Stomach (tissue), 9 donors: ENCODE measurements around the gene ANKRD6. TPM values are rescaled to one million over a fixed set of nuclear protein-coding genes. Genes with fewer than 3 reads are reported as not detected.

Experiments
- DNase-seq, 2 donors: peaks; one replicate each; pipeline versions ENCODE4 v3.0.0 to v3.0.0-alpha.2; 2013 to 2019
- H3K27ac ChIP-seq, 5 donors: fragments of 200-600 bp in 4 of 5; sonication (generic) in 4 of 5; one replicate each; pipeline ENCODE4 v1.5.1; 2013 to 2019; ENCODE audit warnings: mild to moderate bottlenecking in 1 of 5, moderate library complexity in 1 of 5
- H3K27me3 ChIP-seq, 3 donors: fragments of 200-600 bp; sonication (generic); one replicate each; pipeline ENCODE4 v1.5.1; 2017 to 2019; ENCODE audit warnings: mixed run types in 1 of 3
- H3K36me3 ChIP-seq, 4 donors: fragments of 200-600 bp; sonication (generic); 1 replicate in 3 of 4; 2 replicates in 1 of 4; pipeline ENCODE4 v1.5.1; 2016 to 2019
- H3K4me1 ChIP-seq, 4 donors: fragments of 200-600 bp; sonication (generic); one replicate each; pipeline ENCODE4 v1.5.1; 2016 to 2019
- H3K4me3 ChIP-seq, 4 donors: fragments of 200-600 bp; sonication (generic) in 3 of 4; one replicate each; pipeline ENCODE4 v1.5.1; 2016 to 2019; ENCODE audit warnings: mild to moderate bottlenecking in 1 of 4
- H3K9me3 ChIP-seq, 4 donors: fragments of 200-600 bp; sonication (generic); one replicate each; pipeline ENCODE4 v1.5.1; 2016 to 2019
- EP300 ChIP-seq: sonication (generic); formaldehyde crosslinking; IDR thresholded peaks from one replicate; pipeline ENCODE4 v1.6.1; 2017; ENCODE audit warnings: antibody characterized with exemption
- POLR2A ChIP-seq, 4 donors: fragments of 450-650 bp; IDR thresholded peaks; one replicate each; pipeline ENCODE4 v1.6.1; 2016; ENCODE audit warnings: antibody characterized with exemption in 4 of 4, control low read depth in 2 of 4, mild to moderate bottlenecking in 1 of 4, moderate library complexity in 1 of 4
- POLR2AphosphoS5 ChIP-seq, 3 donors: sonication (generic); formaldehyde crosslinking; IDR thresholded peaks; one replicate each; pipeline ENCODE4 v1.6.1; 2016; ENCODE audit warnings: antibody characterized with exemption in 3 of 3
- WGBS, 5 donors: extraction: QIAGEN DNeasy Blood & Tissue Kit in 3 of 5; methylation state at CpG; one replicate each; pipeline versions ENCODE4 v1.1.5 to v1.1.7; 2013 to 2018; 5-methylcytosine and 5-hydroxymethylcytosine counted together
- intact Hi-C: fragments of 100-400 bp; cut with DNase I; formaldehyde crosslinking; loops from one replicate; pipeline ENCODE4 v1.15.1; 2023; ENCODE audit warnings: low total_unique reads
- polyA plus RNA-seq, 3 donors: library from polyadenylated mRNA; stranded (reverse); fragments of 200-250 nt; gene quantifications; one replicate each; pipeline ENCODE4 v1.2.3, GENCODE V29; 2013
- total RNA-seq, 5 donors: library from RNA; depleted of rRNA; stranded (reverse); fragments of >200 nt; gene quantifications; one replicate each; pipeline versions ENCODE4 v1.1.0 to v1.2.3, GENCODE V29; 2014 to 2016
- TF ChIP-seq, protein P1 (sequence below), 7 experiments: fragments of 450-650 bp in 4 of 7; fragments of 200-600 bp in 3 of 7; sonication (generic) in 3 of 7; IDR thresholded peaks; one replicate each; pipeline ENCODE4 v1.5.1; 2016 to 2019; ENCODE audit warnings: antibody characterized with exemption in 7 of 7, control low read depth in 2 of 7, mild to moderate bottlenecking in 1 of 7
- donor health status: healthy with polysubstance abuse.
- donor health status: Bipolar disorder and iron deficiency.
- donor health status: healthy.

The ANKRD6 gene
- total and polyA plus RNA-seq, 8 donors: 2.1 to 145 (median 6.1) TPM

DNA sequence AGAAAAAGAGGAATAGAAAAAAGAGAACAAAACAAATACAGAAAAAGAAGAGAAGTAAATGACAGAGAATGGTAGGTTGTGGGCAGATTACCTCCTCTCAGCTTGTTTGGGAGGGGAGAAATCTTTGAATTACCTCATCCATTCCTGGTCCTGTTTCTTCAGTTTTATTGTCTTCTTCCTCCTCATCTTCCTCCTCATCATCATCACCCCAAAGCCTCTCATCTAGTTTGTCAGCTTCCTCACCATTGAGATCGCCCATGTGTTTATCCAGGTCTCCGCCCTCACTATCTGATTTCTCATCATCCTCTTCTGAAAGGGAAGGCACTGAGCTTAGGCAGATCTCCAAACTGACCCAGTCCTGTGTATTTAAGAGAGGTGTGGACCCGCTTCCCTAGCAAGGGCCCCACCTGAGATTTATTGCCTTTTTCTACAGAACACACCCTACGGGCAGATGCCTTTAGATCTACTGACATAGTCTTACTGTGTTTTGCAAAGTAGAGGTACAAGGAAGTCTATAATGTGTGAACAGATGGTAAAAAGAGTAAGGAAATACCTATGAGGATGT lies 229.8 kb downstream of the ANKRD6 start:
- H3K27me3 ChIP-seq: no peaks in the 10 kb centered on the region
- H3K4me1 ChIP-seq: no peaks in the 10 kb centered on the region
- intact Hi-C loops: no loop called here
- DNase-seq: no peak
- peaks cover 45 to 99% (median 97%) of the 10 kb centered on the region in 4 donors for H3K36me3 ChIP-seq
- no peak overlapping the region for H3K4me3 ChIP-seq
- TF ChIP-seq POLR2AphosphoS5 (IDR thresholded peaks at IDR 0.05) (no peak), EP300 (no peak), POLR2A (IDR thresholded peaks at IDR 0.05) (no peak)
- TF ChIP-seq, protein P1, sequence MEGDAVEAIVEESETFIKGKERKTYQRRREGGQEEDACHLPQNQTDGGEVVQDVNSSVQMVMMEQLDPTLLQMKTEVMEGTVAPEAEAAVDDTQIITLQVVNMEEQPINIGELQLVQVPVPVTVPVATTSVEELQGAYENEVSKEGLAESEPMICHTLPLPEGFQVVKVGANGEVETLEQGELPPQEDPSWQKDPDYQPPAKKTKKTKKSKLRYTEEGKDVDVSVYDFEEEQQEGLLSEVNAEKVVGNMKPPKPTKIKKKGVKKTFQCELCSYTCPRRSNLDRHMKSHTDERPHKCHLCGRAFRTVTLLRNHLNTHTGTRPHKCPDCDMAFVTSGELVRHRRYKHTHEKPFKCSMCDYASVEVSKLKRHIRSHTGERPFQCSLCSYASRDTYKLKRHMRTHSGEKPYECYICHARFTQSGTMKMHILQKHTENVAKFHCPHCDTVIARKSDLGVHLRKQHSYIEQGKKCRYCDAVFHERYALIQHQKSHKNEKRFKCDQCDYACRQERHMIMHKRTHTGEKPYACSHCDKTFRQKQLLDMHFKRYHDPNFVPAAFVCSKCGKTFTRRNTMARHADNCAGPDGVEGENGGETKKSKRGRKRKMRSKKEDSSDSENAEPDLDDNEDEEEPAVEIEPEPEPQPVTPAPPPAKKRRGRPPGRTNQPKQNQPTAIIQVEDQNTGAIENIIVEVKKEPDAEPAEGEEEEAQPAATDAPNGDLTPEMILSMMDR (IDR thresholded peaks at IDR 0.05): no peak
- H3K27ac ChIP-seq: no peak overlapping the region
- WGBS, 5 donors: 93 to 94% (median 94%) methylated on average over 4 of the region's 4 CpGs
- no peaks in the 10 kb centered on the region for H3K9me3 ChIP-seq

- no peaks in the 10 kb centered on the region for H3K4me1 ChIP-seq
- H3K36me3 ChIP-seq: peaks cover 37 to 98% (median 91%) of the 10 kb centered on the region in 4 donors
- no peaks in the 10 kb centered on the region for H3K9me3 ChIP-seq
- H3K27me3 ChIP-seq: no peaks in the 10 kb centered on the region
- no peak for DNase-seq
- intact Hi-C loops: no loop called here
- WGBS, 5 donors: 85 to 91% (median 89%) methylated on average over 5 of the region's 5 CpGs
- H3K4me3 ChIP-seq: no peak overlapping the region
- no peak overlapping the region for H3K27ac ChIP-seq
- TF ChIP-seq POLR2AphosphoS5 (IDR thresholded peaks at IDR 0.05): no peak
- no peak for TF ChIP-seq EP300
- TF ChIP-seq POLR2A (IDR thresholded peaks at IDR 0.05): no peak
- TF ChIP-seq, protein P1 (IDR thresholded peaks at IDR 0.05): no peak
Observed at GRCh38 chr6:89667872-89668556, 235.1 kb downstream of the ANKRD6 start.

DNA sequence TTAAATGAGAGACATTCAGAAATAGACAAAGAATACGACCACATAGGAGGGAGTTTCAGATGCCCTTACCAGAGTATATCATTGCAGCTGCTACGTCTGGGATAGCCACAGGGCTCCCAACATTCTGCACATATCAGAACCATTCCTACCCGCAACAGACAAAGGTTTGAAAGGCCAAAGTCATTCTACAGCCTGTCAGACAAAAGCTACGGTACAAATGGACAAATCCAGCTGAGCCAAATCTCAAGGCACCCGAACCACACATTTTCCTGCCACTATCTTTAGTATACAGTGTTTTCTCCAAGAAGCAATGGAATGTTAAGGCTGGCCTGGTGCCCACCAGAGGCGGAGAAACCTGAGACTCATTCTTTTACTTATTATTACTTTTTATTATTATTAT lies 236.1 kb downstream of the ANKRD6 start:
- TF ChIP-seq POLR2AphosphoS5 (IDR thresholded peaks at IDR 0.05): no peak
- H3K36me3 ChIP-seq: peaks cover 38 to 98% (median 91%) of the 10 kb centered on the region in 4 donors
- no peaks in the 10 kb centered on the region for H3K27me3 ChIP-seq
- H3K9me3 ChIP-seq: no peaks in the 10 kb centered on the region
- H3K27ac ChIP-seq: no peak overlapping the region
- no peak for DNase-seq
- WGBS, 5 donors: 59 to 75% (median 65%) methylated on average over 6 of the region's 6 CpGs
- no peak overlapping the region for H3K4me3 ChIP-seq
- no peaks in the 10 kb centered on the region for H3K4me1 ChIP-seq
- intact Hi-C loops: no loop called here

DNA sequence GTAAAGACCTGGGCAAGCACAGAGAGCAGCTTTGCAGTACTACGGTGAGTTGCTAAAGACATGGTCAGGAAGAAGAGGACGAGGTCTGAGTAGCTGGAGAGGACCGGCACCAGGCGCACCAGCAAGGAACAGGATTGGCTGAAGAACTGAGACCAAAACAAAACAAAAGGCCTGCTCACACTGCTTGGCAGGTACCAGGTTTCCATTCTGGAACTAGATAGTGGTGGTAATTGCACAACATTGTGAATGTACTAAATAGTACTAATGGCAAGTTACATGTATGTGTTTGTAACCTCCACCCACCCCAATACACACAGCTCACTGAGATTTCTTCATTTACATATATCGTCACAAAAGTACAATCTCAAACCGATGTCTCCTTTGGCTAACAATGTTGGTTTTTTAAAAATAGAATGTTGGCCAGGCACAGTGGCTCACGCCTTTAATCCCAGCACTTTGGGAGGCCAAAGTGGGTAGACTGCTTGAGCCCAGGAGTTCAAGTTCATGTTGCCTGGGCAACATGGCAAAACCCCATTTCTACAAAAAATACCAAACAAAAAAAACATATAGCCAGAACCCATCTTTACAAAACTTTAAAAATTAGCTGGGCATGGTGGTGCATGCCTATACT lies 238.1 kb downstream of the ANKRD6 start:
- intact Hi-C loops: no loop called here
- WGBS, 5 donors: 93 to 97% (median 95%) methylated on average over 7 of the region's 7 CpGs
- no peaks in the 10 kb centered on the region for H3K9me3 ChIP-seq
- no peak overlapping the region for H3K27ac ChIP-seq
- H3K27me3 ChIP-seq: no peaks in the 10 kb centered on the region
- H3K4me3 ChIP-seq: no peak overlapping the region
- H3K4me1 ChIP-seq: no peaks in the 10 kb centered on the region
- peaks cover 54 to 98% (median 92%) of the 10 kb centered on the region in 4 donors for H3K36me3 ChIP-seq
- TF ChIP-seq POLR2AphosphoS5 (IDR thresholded peaks at IDR 0.05) (no peak), POLR2A (IDR thresholded peaks at IDR 0.05) (no peak), EP300 (no peak)
- TF ChIP-seq, protein P1 (IDR thresholded peaks at IDR 0.05): no peak
- DNase-seq: no peak
